IPS DF 6.9 (cell line): ENCODE data around the gene CPT1C.

Experiments
- DNase-seq: peaks from one replicate; pipeline ENCODE4 v3.0.0-alpha.2; 2013; ENCODE audit warnings: low read depth, low spot score
- H3K27ac ChIP-seq: one replicate; pipeline ENCODE4 v1.5.1; 2013; ENCODE audit warnings: low read length, control low read depth
- H3K27me3 ChIP-seq: 2 replicates; pipeline ENCODE4 v1.6.1; 2013; ENCODE audit warnings: mild to moderate bottlenecking, low read length; ENCODE audit not compliant: control insufficient read depth, insufficient read depth
- H3K36me3 ChIP-seq: 2 replicates; pipeline ENCODE4 v1.6.1; 2013; ENCODE audit warnings: low read length; ENCODE audit not compliant: control insufficient read depth, insufficient read depth
- H3K4me1 ChIP-seq: 2 replicates; pipeline ENCODE4 v1.6.1; 2013; ENCODE audit warnings: low read length; ENCODE audit not compliant: control insufficient read depth, insufficient read depth
- H3K4me3 ChIP-seq: 2 replicates; pipeline ENCODE4 v1.5.1; 2013; ENCODE audit warnings: mild to moderate bottlenecking, low read length
- H3K9me3 ChIP-seq: 2 replicates; pipeline ENCODE4 v1.6.1; 2013; ENCODE audit warnings: low read length, inconsistent platforms; ENCODE audit not compliant: control insufficient read depth, insufficient read depth
- WGBS: extraction: QIAGEN DNeasy Blood & Tissue Kit; methylation state at CpG from one replicate; pipeline ENCODE4 v1.1.7; 2013; ENCODE audit warnings: mixed read lengths, missing lambda C conversion rate; ENCODE audit not compliant: insufficient read length, insufficient coverage; 5-methylcytosine and 5-hydroxymethylcytosine counted together

The CPT1C gene

DNA sequence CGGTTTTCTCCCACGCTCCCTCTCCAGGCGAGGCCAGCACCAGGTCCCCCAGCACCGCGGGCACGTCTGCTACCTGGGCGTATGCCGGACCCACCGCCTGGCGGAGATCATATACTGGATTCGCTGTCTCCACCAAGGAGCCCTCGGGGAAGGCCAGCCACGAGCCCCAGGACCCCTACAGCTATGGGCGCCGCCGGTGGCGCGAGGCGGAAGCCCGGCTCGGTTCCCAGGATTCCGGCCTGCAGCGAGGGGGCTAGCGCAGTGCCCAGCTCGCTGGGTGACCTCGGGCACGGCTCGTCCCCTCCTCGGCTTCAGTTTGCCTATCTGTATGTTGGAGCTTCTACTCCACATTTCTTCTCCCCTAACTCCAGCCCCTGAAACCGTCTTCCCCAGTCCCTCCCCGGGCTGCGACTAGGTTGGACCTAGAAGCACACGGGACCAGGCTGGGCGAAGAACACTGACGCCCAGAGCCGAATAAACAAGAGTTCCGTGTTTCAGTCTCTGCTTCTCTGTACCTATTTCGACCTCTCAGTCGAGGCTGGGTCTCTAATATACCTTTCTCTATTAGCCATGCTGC lies 749 bp upstream of the CPT1C start:
- WGBS = no CpG with 5 or more reads among the region's 39 CpGs
- Histone ChIP-seq H3K36me3 (peaks cover 21% of the 10 kb centered on the region), H3K27ac (no peak overlapping the region), H3K4me3 (peak overlapping the region; percentile 54), H3K27me3 (no peaks in the 10 kb centered on the region), H3K9me3 (no peaks in the 10 kb centered on the region), H3K4me1 (peaks cover 5% of the 10 kb centered on the region)
- no peak for DNase-seq

DNA sequence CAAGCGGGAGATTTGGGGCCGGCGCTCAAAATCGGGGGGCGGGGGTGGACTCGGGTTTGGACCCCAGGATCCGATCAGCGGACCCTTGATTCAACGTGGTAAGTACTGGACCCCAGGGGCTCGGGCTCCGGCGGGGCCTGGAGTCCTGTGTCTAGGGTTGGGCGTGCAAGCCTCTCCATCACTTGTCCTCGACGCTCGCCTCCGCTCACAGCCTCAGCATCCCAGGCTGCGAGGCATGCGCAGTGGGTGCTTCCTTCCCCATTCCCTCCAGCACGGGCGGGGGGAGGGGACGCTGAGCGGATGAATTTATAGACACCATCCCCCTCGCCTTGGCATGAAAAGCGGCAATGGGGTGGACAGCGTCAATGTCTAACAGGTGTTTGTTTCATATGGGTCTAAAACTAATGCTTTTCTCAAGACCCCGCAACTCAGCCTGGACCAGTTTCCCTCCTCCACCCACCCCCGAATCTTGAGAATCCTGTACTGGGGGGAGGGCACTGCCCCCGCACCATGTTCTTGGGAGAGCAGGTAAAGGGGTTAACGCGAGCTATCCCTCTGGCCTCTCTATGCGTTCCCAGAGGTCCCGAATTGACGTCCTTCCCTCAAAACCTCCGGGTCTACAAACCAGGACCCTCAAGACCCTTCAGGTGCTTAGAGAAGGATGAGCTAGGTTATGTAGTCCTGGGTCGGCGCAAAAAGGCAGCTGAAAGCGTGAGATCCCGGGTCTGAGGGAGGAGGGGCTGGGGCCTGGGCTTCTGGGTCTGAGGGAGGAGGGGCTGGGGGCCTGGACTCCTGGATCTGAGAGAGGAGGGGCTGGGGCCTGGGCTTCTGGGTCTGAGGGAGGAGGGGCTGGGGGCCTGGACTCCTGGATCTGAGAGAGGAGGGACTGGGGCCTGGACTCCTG lies 579 bp downstream of the CPT1C start:
- H3K36me3 ChIP-seq = peaks cover 10% of the 10 kb centered on the region; the same call in 1 of the 2 replicates
- no peak overlapping the region for H3K27ac ChIP-seq
- no peaks in the 10 kb centered on the region for H3K9me3 ChIP-seq
- no peak for DNase-seq
- peaks cover 5% of the 10 kb centered on the region for H3K4me1 ChIP-seq
- H3K4me3 ChIP-seq = peak overlapping the region; percentile 54; the same call in 1 of the 2 replicates
- H3K27me3 ChIP-seq = no peaks in the 10 kb centered on the region
- no CpG with 5 or more reads among the region's 39 CpGs for WGBS

DNA sequence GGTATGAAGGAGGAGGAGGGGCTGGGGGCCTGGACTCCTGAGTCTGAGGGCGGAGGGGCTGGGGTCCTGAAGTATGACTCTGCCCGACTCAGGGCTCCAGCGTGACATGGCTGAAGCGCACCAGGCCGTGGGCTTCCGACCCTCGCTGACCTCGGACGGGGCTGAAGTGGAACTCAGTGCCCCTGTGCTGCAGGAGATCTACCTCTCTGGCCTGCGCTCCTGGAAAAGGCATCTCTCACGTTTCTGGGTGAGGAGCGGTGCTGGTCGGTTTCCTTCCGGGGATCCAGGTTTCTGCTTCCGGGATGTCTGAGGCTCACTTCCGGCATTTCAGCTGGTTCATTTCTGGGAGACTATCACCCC lies 1.2 kb downstream of the CPT1C start:
- Histone ChIP-seq H3K9me3 (no peaks in the 10 kb centered on the region), H3K4me1 (peaks cover 5% of the 10 kb centered on the region), H3K36me3 (peaks cover 13% of the 10 kb centered on the region), H3K27ac (no peak overlapping the region), H3K27me3 (no peaks in the 10 kb centered on the region), H3K4me3 (no peak overlapping the region; the same call in 1 of the 2 replicates)
- DNase-seq = no peak
- WGBS = no CpG with 5 or more reads among the region's 16 CpGs

DNA sequence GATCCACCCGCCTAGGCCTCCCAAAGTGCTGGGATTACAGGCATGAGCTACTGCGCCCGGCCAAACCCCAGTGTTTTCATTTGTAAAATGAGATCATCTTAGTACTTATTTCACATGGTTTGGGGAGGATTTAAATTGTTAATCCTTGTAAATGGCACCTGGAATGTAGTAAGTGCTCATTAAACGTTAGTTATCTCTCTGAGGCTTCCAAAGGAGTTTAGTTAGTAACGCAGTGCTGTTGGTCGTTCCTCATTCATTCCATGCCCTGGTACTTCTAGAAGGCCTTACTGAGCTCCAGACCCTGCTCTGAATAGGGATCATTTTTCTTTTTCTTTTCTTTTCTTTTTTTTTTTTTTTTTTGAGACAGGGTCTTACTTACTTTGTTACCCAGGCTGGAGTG lies 5.2 kb downstream of the CPT1C start:
- H3K36me3 ChIP-seq = peaks cover 10% of the 10 kb centered on the region; the same call in 1 of the 2 replicates
- H3K27ac ChIP-seq = no peak overlapping the region
- H3K27me3 ChIP-seq = no peaks in the 10 kb centered on the region
- WGBS = no CpG with 5 or more reads among the region's 6 CpGs
- peaks cover 2% of the 10 kb centered on the region; the same call in 1 of the 2 replicates for H3K4me1 ChIP-seq
- no peaks in the 10 kb centered on the region for H3K9me3 ChIP-seq
- no peak for DNase-seq
- no peak overlapping the region for H3K4me3 ChIP-seq

DNA sequence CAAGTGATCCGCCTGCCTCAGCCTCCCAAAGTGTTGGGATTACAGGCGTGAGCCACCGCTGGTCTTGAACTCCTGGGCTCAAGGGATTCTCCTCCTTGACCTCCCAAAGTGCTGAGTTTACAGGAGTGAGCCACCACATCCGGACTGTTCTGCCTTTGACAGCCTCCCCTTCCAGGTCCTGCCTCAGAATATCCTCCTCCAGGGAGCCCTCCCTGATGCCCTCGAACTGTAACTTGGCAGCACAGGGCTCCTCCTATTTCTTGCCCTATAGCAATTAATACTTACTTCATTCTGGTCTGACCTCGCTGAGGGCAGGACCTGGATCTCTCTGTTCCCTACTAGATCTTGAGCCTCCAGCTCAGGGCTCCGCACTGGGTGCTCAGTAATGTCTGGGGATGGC lies 5.9 kb downstream of the CPT1C start:
- WGBS = no CpG with 5 or more reads among the region's 7 CpGs
- H3K27me3 ChIP-seq = no peaks in the 10 kb centered on the region
- H3K4me3 ChIP-seq = no peak overlapping the region
- H3K36me3 ChIP-seq = peaks cover 10% of the 10 kb centered on the region; the same call in 1 of the 2 replicates
- no peak overlapping the region for H3K27ac ChIP-seq
- H3K9me3 ChIP-seq = no peaks in the 10 kb centered on the region
- H3K4me1 ChIP-seq = peaks cover 2% of the 10 kb centered on the region; the same call in 1 of the 2 replicates
- DNase-seq = no peak

DNA sequence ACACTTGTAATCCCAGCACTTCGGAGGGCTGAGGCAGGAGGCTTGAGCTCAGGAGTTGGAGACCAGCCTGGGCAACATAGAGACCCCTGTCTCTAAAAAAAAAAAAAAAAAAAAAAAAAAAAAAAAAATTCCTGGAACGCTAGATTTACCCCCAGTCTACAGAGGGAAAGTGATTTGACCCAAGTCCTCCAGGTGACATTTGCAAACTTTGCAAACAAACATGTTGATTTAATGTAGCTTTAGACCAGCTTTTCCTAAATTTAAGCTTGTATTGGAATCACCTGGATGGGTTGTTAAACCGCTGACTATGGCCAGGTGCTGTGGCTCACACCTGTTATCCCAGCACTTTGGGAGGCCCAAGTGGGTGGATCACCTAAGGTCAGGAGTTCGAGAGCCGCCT lies 8.4 kb downstream of the CPT1C start:
- Histone ChIP-seq H3K4me3 (no peak overlapping the region), H3K27me3 (no peaks in the 10 kb centered on the region), H3K9me3 (no peaks in the 10 kb centered on the region), H3K4me1 (no peaks in the 10 kb centered on the region), H3K36me3 (peaks cover 8% of the 10 kb centered on the region; the same call in 1 of the 2 replicates), H3K27ac (no peak overlapping the region)
- no CpG with 5 or more reads among the region's 5 CpGs for WGBS
- no peak for DNase-seq

DNA sequence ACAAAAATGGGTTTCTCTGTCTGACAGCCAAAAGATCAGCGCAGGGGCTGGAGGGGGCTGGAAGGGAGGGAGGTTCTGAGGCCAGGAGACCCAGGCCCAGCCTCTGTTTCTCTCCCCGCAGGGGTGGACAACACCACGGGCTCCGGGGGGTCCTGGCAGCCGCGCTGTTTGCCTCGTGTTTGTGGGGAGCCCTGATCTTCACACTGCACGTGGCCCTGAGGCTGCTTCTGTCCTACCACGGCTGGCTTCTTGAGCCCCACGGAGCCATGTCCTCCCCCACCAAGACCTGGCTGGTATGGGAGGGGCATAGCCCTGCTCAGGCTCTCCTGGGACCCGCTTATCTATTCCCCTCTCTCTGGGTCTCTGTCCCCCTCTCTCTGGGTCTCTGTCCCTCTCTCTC lies 9.6 kb downstream of the CPT1C start:
- WGBS = no CpG with 5 or more reads among the region's 11 CpGs
- H3K4me3 ChIP-seq = no peak overlapping the region
- no peak for DNase-seq
- no peaks in the 10 kb centered on the region for H3K9me3 ChIP-seq
- no peaks in the 10 kb centered on the region for H3K4me1 ChIP-seq
- H3K27me3 ChIP-seq = no peaks in the 10 kb centered on the region
- H3K36me3 ChIP-seq = peaks cover 12% of the 10 kb centered on the region; the same call in 1 of the 2 replicates
- no peak overlapping the region for H3K27ac ChIP-seq

DNA sequence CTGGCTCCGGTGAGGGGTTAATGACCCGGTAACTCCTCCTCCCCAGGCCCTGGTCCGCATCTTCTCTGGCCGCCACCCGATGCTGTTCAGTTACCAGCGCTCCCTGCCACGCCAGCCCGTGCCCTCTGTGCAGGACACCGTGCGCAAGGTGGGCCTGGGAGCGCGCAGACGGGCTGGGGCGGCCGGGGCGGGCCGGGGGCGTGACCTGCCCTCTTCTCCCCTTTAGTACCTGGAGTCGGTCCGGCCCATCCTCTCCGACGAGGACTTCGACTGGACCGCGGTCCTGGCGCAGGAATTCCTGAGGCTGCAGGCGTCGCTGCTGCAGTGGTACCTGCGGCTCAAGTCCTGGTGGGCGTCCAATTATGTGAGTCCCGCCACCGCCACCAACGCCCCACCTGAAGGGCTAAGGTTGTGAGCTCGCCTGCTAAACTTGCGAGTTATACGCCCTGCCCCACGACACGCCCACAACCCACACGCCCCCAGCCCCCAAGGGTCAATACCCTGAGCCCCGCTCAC lies 10.4 kb downstream of the CPT1C start:
- Histone ChIP-seq H3K9me3 (no peaks in the 10 kb centered on the region), H3K36me3 (peaks cover 18% of the 10 kb centered on the region), H3K27ac (no peak overlapping the region), H3K4me3 (no peak overlapping the region), H3K27me3 (no peaks in the 10 kb centered on the region), H3K4me1 (no peaks in the 10 kb centered on the region)
- WGBS = 100% methylated on average over 2 of the region's 40 CpGs
- no peak for DNase-seq

DNA sequence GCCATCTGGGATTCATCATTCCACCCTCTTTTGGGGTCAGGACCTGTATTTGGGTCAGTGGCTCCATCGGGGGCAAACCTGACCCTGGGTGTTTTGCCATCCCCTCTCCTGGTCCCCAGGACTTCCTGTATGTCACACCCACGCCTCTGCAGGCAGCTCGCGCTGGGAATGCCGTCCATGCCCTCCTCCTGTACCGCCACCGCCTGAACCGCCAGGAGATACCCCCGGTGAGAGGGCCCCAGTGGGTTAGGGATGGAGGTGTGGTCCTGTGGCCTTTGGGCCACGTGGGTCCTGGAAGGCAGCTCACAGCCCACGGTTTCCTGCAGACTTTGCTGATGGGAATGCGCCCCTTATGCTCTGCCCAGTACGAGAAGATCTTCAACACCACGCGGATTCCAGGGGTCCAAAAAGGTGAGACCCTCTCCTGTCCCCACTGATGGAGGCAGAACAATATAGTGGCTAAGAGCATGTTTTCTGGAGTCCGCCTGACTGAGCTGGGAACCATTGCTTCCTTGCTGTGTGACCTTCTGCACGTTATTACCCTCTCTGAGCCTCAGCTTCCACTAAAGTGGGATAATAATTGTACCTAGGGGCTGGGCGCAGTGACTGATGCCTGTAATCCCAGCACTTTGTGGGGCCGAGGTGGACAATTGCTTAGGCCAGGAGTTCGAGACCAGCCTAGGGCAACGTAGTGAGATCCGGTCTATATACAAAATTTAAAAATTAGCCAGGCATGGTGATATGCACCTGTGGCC lies 14.1 kb downstream of the CPT1C start:
- Histone ChIP-seq H3K4me1 (no peaks in the 10 kb centered on the region), H3K36me3 (peaks cover 27% of the 10 kb centered on the region), H3K9me3 (no peaks in the 10 kb centered on the region), H3K4me3 (no peak overlapping the region), H3K27ac (no peak overlapping the region), H3K27me3 (no peaks in the 10 kb centered on the region)
- no CpG with 5 or more reads among the region's 22 CpGs for WGBS
- no peak for DNase-seq

DNA sequence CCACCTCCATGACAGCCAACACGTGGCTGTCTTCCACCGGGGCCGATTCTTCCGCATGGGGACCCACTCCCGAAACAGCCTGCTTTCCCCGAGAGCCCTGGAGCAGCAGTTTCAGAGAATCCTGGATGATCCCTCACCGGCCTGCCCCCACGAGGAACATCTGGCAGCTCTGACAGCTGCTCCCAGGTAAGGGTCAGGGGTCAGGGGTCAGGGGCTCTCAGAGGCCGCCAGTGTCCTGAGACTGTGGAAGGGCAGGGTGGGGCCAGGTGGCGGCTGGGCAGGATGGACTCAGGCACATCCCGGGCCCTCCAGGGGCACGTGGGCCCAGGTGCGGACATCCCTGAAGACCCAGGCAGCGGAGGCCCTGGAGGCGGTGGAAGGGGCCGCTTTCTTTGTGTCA lies 15.0 kb downstream of the CPT1C start:
- Histone ChIP-seq H3K4me1 (no peaks in the 10 kb centered on the region), H3K36me3 (peaks cover 27% of the 10 kb centered on the region), H3K27me3 (no peaks in the 10 kb centered on the region), H3K9me3 (no peaks in the 10 kb centered on the region), H3K27ac (no peak overlapping the region), H3K4me3 (no peak overlapping the region)
- no CpG with 5 or more reads among the region's 16 CpGs for WGBS
- no peak for DNase-seq
